Caco-2 (cell line): ENCODE data around the gene SERGEF. TPM values are rescaled to one million over a fixed set of nuclear protein-coding genes. Genes with fewer than 3 reads are reported as not detected.

Experiments used
- BruUV-seq: library from RNA; stranded (reverse); fragments of 400-500 nt; replicated peaks from 2 replicates; lab custom pipeline; 2021; lab: Mats Ljungman, UMichigan
- CTCF ChIA-PET: fragments of 300-600 bp; sonication (Branson Sonifier 250); formaldehyde crosslinking; loops from one replicate; lab custom pipeline; 2022; ENCODE audit warnings: antibody characterized with exemption; lab: Charles Lee
- POLR2A ChIA-PET: fragments of 300-600 bp; sonication (Branson Sonifier 250); formaldehyde crosslinking; loops from one replicate; lab custom pipeline; 2022; ENCODE audit warnings: antibody characterized with exemption; lab: Charles Lee
- DNase-seq, 2 experiments: peaks; one replicate each; pipeline versions ENCODE4 v3.0.0 to v3.0.0-alpha.2; 2020 to 2022
- H3K27me3 ChIP-seq: replicated peaks from 2 replicates; pipeline ENCODE4 v1.6.0; 2011; ENCODE audit warnings: low read length; ENCODE audit not compliant: control insufficient read depth, insufficient read depth
- H3K36me3 ChIP-seq: 2 replicates; pipeline ENCODE4 v1.5.1; 2011; ENCODE audit warnings: low read length; ENCODE audit not compliant: control insufficient read depth, insufficient read depth
- H3K4me1 ChIP-seq: fragments of 250-450 bp; sonication (Bioruptor Pico); 2 replicates; pipeline ENCODE4 v1.5.1; 2020; ENCODE audit warnings: mild to moderate bottlenecking
- H3K4me3 ChIP-seq: 2 replicates; pipeline ENCODE4 v1.5.1; 2011; ENCODE audit warnings: low read depth, mild to moderate bottlenecking, control low read depth, low read length
- H3K9me3 ChIP-seq: fragments of 250-450 bp; sonication (Bioruptor Pico); 2 replicates; pipeline ENCODE4 v1.5.1; 2020; ENCODE audit warnings: mild to moderate bottlenecking, moderate library complexity
- H3K27ac Mint-ChIP-seq: one replicate; pipeline ENCODE4 v1.8.0; 2022; ENCODE audit warnings: mixed read lengths; ENCODE audit not compliant: unreplicated experiment
- H3K27me3 Mint-ChIP-seq: one replicate; pipeline ENCODE4 v1.8.0; 2022; ENCODE audit warnings: mixed read lengths; ENCODE audit not compliant: insufficient read depth, unreplicated experiment
- H3K36me3 Mint-ChIP-seq: one replicate; pipeline ENCODE4 v1.8.0; 2022; ENCODE audit warnings: mild to moderate bottlenecking, mixed read lengths; ENCODE audit not compliant: insufficient read depth, unreplicated experiment
- H3K4me1 Mint-ChIP-seq: one replicate; pipeline ENCODE4 v1.8.0; 2022; ENCODE audit warnings: low read depth, mixed read lengths; ENCODE audit not compliant: unreplicated experiment
- H3K4me3 Mint-ChIP-seq: one replicate; pipeline ENCODE4 v1.8.0; 2022; ENCODE audit warnings: mild to moderate bottlenecking, moderate library complexity, mixed read lengths; ENCODE audit not compliant: unreplicated experiment
- H3K9me3 Mint-ChIP-seq: one replicate; pipeline ENCODE4 v1.8.0; 2022; ENCODE audit warnings: mixed read lengths; ENCODE audit not compliant: unreplicated experiment
- CTCF ChIP-seq, 2 experiments: fragments of 200-600 bp in 1 of 2; IDR thresholded peaks; 1 replicate in 1 of 2; 2 replicates in 1 of 2; pipeline versions ENCODE4 v1.5.1 to v1.8.0; 2011 to 2022; ENCODE audit warnings: antibody characterized with exemption in 1 of 2, control low read depth in 1 of 2, inconsistent platforms in 1 of 2, low read depth in 1 of 2, low read length in 1 of 2, mild to moderate bottlenecking in 1 of 2, moderate library complexity in 1 of 2; ENCODE audit not compliant: insufficient read depth in 1 of 2, severe bottlenecking in 1 of 2, unreplicated experiment in 1 of 2
- intact Hi-C: fragments of 100-400 bp; cut with micrococcal nuclease; formaldehyde crosslinking; loops from one replicate; pipeline ENCODE4 v1.10.0; 2022; ENCODE audit not compliant: unreplicated experiment
- total RNA-seq: library from RNA; stranded (reverse); gene quantifications from 2 replicates; pipeline ENCODE4 v1.2.3, GENCODE V29; 2022

SERGEF gene
- total RNA-seq, 1 experiment from 2014 or later, result 17.5 TPM

GRCh38 chr11:17986007-17986710, 26.7 kb downstream of the SERGEF start:
- H3K9me3 ChIP-seq, result no peaks in the 10 kb centered on the region
- H3K27ac Mint-ChIP-seq, result no peak overlapping the region
- DNase-seq, result no peak
- TF ChIP-seq CTCF (IDR thresholded peaks at IDR 0.05; ENCODE audit: insufficient read depth in 1 of 2, low read depth in 1 of 2, low read length in 1 of 2, severe bottlenecking in 1 of 2, unreplicated experiment in 1 of 2), result no peak
- no peak overlapping the region for H3K4me3 Mint-ChIP-seq
- H3K27me3 Mint-ChIP-seq, result no peaks in the 10 kb centered on the region
- no peaks in the 10 kb centered on the region for H3K27me3 ChIP-seq
- H3K4me3 ChIP-seq, result no peak overlapping the region
- no TSS peak for BruUV-seq
- no peaks in the 10 kb centered on the region; the same call in 1 of the 2 replicates for H3K36me3 ChIP-seq
- ChIA-PET POLR2A (interaction anchor here (0.6 kb wide), 1 partner anchor 30 kb away, joined by 4 read pairs; no protein-coding TSS in a partner anchor), CTCF (interaction anchor here (1.2 to 2.3 kb wide), 6 partner anchors 9 to 255 kb away, joined by 3 to 15 read pairs (median 4); partner anchors contain the start of gene SAAL1)
- no peaks in the 10 kb centered on the region for H3K9me3 Mint-ChIP-seq
- H3K36me3 Mint-ChIP-seq, result no peaks in the 10 kb centered on the region
- intact Hi-C loops, result no loop called here
- H3K4me1 Mint-ChIP-seq, result peaks cover 12% of the 10 kb centered on the region
- peaks cover 24% of the 10 kb centered on the region for H3K4me1 ChIP-seq

DNA sequence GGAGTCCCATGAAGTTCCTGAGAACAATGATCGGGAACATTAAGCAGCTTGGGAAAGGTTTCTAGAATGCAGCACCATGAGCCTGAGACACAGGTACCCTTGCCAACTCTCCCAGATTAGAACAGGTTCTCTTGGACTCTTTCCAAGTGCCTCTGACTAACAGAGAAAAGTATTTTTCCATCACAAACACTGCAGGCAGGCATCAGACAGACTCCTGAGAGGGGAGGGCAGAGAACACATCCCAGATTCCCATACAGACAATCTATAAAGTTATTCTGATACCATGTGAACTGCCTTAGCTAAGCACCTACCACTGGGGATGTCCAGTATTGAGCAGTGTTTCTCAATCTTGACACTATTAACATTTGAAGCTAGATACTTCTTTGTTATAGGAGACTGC, 27.3 kb downstream of the SERGEF start:
- Histone ChIP-seq H3K9me3 (no peaks in the 10 kb centered on the region), H3K4me3 (no peak overlapping the region), H3K36me3 (no peaks in the 10 kb centered on the region; the same call in 1 of the 2 replicates), H3K27me3 (no peaks in the 10 kb centered on the region), H3K4me1 (peaks cover 24% of the 10 kb centered on the region)
- Mint-ChIP-seq H3K27ac (no peak overlapping the region), H3K27me3 (no peaks in the 10 kb centered on the region), H3K36me3 (no peaks in the 10 kb centered on the region), H3K9me3 (no peaks in the 10 kb centered on the region), H3K4me3 (no peak overlapping the region), H3K4me1 (peaks cover 12% of the 10 kb centered on the region)
- CTCF ChIA-PET, result interaction anchor here (0.6 to 1.8 kb wide), 2 partner anchors 13 to 86 kb away, joined by 3 to 4 read pairs; no protein-coding TSS in a partner anchor
- no peak for DNase-seq
- intact Hi-C loops, result no loop called here
- POLR2A ChIA-PET, result no interaction called here
- TF ChIP-seq CTCF (IDR thresholded peaks at IDR 0.05; ENCODE audit: insufficient read depth in 1 of 2, low read depth in 1 of 2, low read length in 1 of 2, severe bottlenecking in 1 of 2, unreplicated experiment in 1 of 2), result no peak
- BruUV-seq, result no TSS peak

GRCh38 chr11:17983569-17983968, 29.3 kb downstream of the SERGEF start:
- CTCF ChIA-PET, result no interaction called here
- H3K9me3 ChIP-seq, result no peaks in the 10 kb centered on the region
- H3K4me1 ChIP-seq, result peaks cover 24% of the 10 kb centered on the region
- H3K4me1 Mint-ChIP-seq, result peaks cover 12% of the 10 kb centered on the region
- no peaks in the 10 kb centered on the region for H3K9me3 Mint-ChIP-seq
- no peak overlapping the region for H3K4me3 Mint-ChIP-seq
- BruUV-seq, result no TSS peak
- no peaks in the 10 kb centered on the region; the same call in 1 of the 2 replicates for H3K36me3 ChIP-seq
- no peak overlapping the region for H3K4me3 ChIP-seq
- POLR2A ChIA-PET, result no interaction called here
- no peak for TF ChIP-seq CTCF (IDR thresholded peaks at IDR 0.05; ENCODE audit: insufficient read depth in 1 of 2, low read depth in 1 of 2, low read length in 1 of 2, severe bottlenecking in 1 of 2, unreplicated experiment in 1 of 2)
- no peaks in the 10 kb centered on the region for H3K36me3 Mint-ChIP-seq
- no peaks in the 10 kb centered on the region for H3K27me3 Mint-ChIP-seq
- no peak overlapping the region for H3K27ac Mint-ChIP-seq
- no peak for DNase-seq
- no peaks in the 10 kb centered on the region for H3K27me3 ChIP-seq
- intact Hi-C loops, result no loop called here
